H1 (cell line): ENCODE results near the gene NELFB. TPM values are rescaled to one million over a fixed set of nuclear protein-coding genes. Genes with fewer than 3 reads are reported as not detected.

Source experiments
- CTCF ChIA-PET: fragments of 300-600 bp; sonication (Branson Sonifier 250); formaldehyde crosslinking; loops from one replicate; lab custom pipeline; 2021; ENCODE audit not compliant: partially characterized antibody; lab: Charles Lee
- POLR2A ChIA-PET: fragments of 300-600 bp; sonication (Branson Sonifier 250); formaldehyde crosslinking; loops from one replicate; lab custom pipeline; 2021; ENCODE audit warnings: inconsistent platforms; ENCODE audit not compliant: partially characterized antibody; lab: Charles Lee
- DNase-seq, 2 experiments: peaks; one replicate each; pipeline versions ENCODE4 v3.0.0 to v3.0.0-alpha.2; 2010 to 2022; ENCODE audit warnings: low spot score in 2 of 2, low read depth in 1 of 2, mixed read lengths in 1 of 2
- FAIRE-seq: peaks from 2 replicates; lab custom pipeline; 2011; peaks lifted over from hg19 to GRCh38; lab: Jason Lieb, UNC
- H2AFZ ChIP-seq: 2 replicates; pipeline ENCODE4 v1.8.1; 2012; ENCODE audit warnings: low read length, inconsistent platforms
- H2AK5ac ChIP-seq: 2 replicates; pipeline ENCODE4 v1.6.1; 2013; ENCODE audit warnings: low read depth, low read length
- H2BK120ac ChIP-seq: replicated peaks from 2 replicates; pipeline ENCODE3; 2013; ENCODE audit warnings: low read depth, low read length, inconsistent platforms
- H2BK12ac ChIP-seq: 2 replicates; pipeline ENCODE4 v1.6.1; 2013; ENCODE audit warnings: low read depth, low read length
- H2BK15ac ChIP-seq: 2 replicates; pipeline ENCODE4 v1.6.1; 2013; ENCODE audit warnings: low read length
- H2BK20ac ChIP-seq: 2 replicates; pipeline ENCODE4 v1.6.1; 2013; ENCODE audit warnings: low read length
- H2BK5ac ChIP-seq: 2 replicates; pipeline ENCODE4 v1.6.1; 2013; ENCODE audit warnings: low read depth, low read length
- H3K14ac ChIP-seq: 2 replicates; pipeline ENCODE4 v1.6.1; 2013; ENCODE audit warnings: inconsistent platforms; ENCODE audit not compliant: insufficient read length
- H3K18ac ChIP-seq: 2 replicates; pipeline ENCODE4 v1.6.1; 2013; ENCODE audit warnings: low read length; ENCODE audit errors: extremely low read depth
- H3K23ac ChIP-seq: 2 replicates; pipeline ENCODE4 v1.6.1; 2013; ENCODE audit warnings: inconsistent platforms; ENCODE audit not compliant: insufficient read length
- H3K23me2 ChIP-seq: 2 replicates; pipeline ENCODE4 v1.6.1; 2013; ENCODE audit warnings: low read depth, low read length
- H3K27ac ChIP-seq: 2 replicates; pipeline ENCODE4 v1.6.1; 2011; ENCODE audit warnings: low read depth, low read length, inconsistent platforms
- H3K27me3 ChIP-seq, 4 experiments: replicated peaks in 1 of 4; 1 replicate in 1 of 4; 2 replicates in 3 of 4; pipeline versions ENCODE4 v1.6.1 to v1.8.1; 2011 to 2013; ENCODE audit warnings: low read length in 3 of 4, mild to moderate bottlenecking in 3 of 4, inconsistent platforms in 2 of 4, mixed read lengths in 2 of 4, moderate library complexity in 1 of 4; ENCODE audit not compliant: control insufficient read depth in 3 of 4, insufficient read depth in 3 of 4; ENCODE audit errors: extremely low read depth in 1 of 4
- H3K36me3 ChIP-seq, 4 experiments: 2 replicates each; pipeline versions ENCODE4 v1.6.1 to v1.8.1; 2011 to 2013; ENCODE audit warnings: mild to moderate bottlenecking in 4 of 4, low read length in 3 of 4, moderate library complexity in 2 of 4, control low read depth in 1 of 4, inconsistent platforms in 1 of 4; ENCODE audit not compliant: insufficient read depth in 4 of 4, control insufficient read depth in 2 of 4
- H3K4ac ChIP-seq: replicated peaks from 2 replicates; pipeline ENCODE3; 2013; ENCODE audit warnings: low read length, low read depth, mixed read lengths, inconsistent platforms; ENCODE audit not compliant: insufficient read length
- H3K4me1 ChIP-seq, 4 experiments: replicated peaks in 1 of 4; 1 replicate in 1 of 4; 2 replicates in 3 of 4; pipeline versions ENCODE4 v1.6.1 to v1.8.1; 2011 to 2013; ENCODE audit warnings: low read length in 3 of 4, inconsistent platforms in 2 of 4, mixed read lengths in 1 of 4; ENCODE audit not compliant: insufficient read depth in 4 of 4, control insufficient read depth in 3 of 4
- H3K4me2 ChIP-seq, 2 experiments: 2 replicates each; pipeline versions ENCODE4 v1.6.1 to v1.8.1; 2011 to 2013; ENCODE audit warnings: low read depth in 2 of 2, low read length in 2 of 2, control low read depth in 1 of 2, inconsistent platforms in 1 of 2, mild to moderate bottlenecking in 1 of 2; ENCODE audit not compliant: insufficient read depth in 1 of 2
- H3K4me3 ChIP-seq, 4 experiments: fragments of 200-600, 300-600 bp in 1 of 4; sonication (generic), shearing (Covaris generic), sonication (Bioruptor Twin) in 1 of 4; 2 replicates each; pipeline versions ENCODE4 v1.5.1 to v1.8.1; 2011 to 2016; ENCODE audit warnings: low read length in 4 of 4, low read depth in 3 of 4, control low read depth in 2 of 4, inconsistent platforms in 2 of 4, mild to moderate bottlenecking in 2 of 4, mixed read lengths in 1 of 4, moderate library complexity in 1 of 4; ENCODE audit not compliant: insufficient read depth in 2 of 4; ENCODE audit errors: extremely low read depth in 1 of 4
- H3K56ac ChIP-seq: replicated peaks from 2 replicates; pipeline ENCODE3; 2013; ENCODE audit warnings: low read depth, mild to moderate bottlenecking, mixed read lengths, low read length, inconsistent platforms; ENCODE audit not compliant: insufficient read length
- H3K79me1 ChIP-seq: 2 replicates; pipeline ENCODE4 v1.6.1; 2013; ENCODE audit warnings: low read depth, low read length, control low read depth
- H3K79me2 ChIP-seq, 2 experiments: 2 replicates each; pipeline versions ENCODE4 v1.6.1 to v1.8.1; 2012 to 2013; ENCODE audit warnings: low read length in 2 of 2, mild to moderate bottlenecking in 2 of 2, inconsistent platforms in 1 of 2; ENCODE audit not compliant: insufficient read depth in 2 of 2, control insufficient read depth in 1 of 2
- H3K9ac ChIP-seq, 4 experiments: replicated peaks in 1 of 4; 1 replicate in 1 of 4; 2 replicates in 3 of 4; pipeline versions ENCODE4 v1.6.1 to v1.8.1; 2011 to 2013; ENCODE audit warnings: low read depth in 3 of 4, low read length in 3 of 4, control low read depth in 2 of 4, mild to moderate bottlenecking in 2 of 4, moderate library complexity in 2 of 4, inconsistent platforms in 1 of 4; ENCODE audit errors: extremely low read depth in 1 of 4
- H3K9me3 ChIP-seq, 2 experiments: 2 replicates each; pipeline versions ENCODE4 v1.6.1 to v1.8.1; 2012 to 2013; ENCODE audit warnings: mild to moderate bottlenecking in 2 of 2, moderate library complexity in 2 of 2, control low read depth in 1 of 2, inconsistent platforms in 1 of 2, low read depth in 1 of 2, low read length in 1 of 2, mixed read lengths in 1 of 2; ENCODE audit not compliant: insufficient read depth in 2 of 2
- H4K20me1 ChIP-seq, 2 experiments: replicated peaks in 1 of 2; 2 replicates each; pipeline versions ENCODE3 to v1.8.1; 2011 to 2013; ENCODE audit warnings: inconsistent platforms in 2 of 2, low read length in 2 of 2, mild to moderate bottlenecking in 1 of 2; ENCODE audit not compliant: insufficient read depth in 2 of 2, control insufficient read depth in 1 of 2
- H4K5ac ChIP-seq: 2 replicates; pipeline ENCODE4 v1.6.1; 2013; ENCODE audit warnings: low read length, low read depth, mixed read lengths, inconsistent platforms; ENCODE audit not compliant: insufficient read length
- H4K8ac ChIP-seq: 2 replicates; pipeline ENCODE4 v1.8.0; 2013; ENCODE audit warnings: mild to moderate bottlenecking, moderate library complexity, low read length, inconsistent platforms; ENCODE audit not compliant: insufficient read depth; ENCODE audit errors: extremely low read depth
- H4K91ac ChIP-seq: replicated peaks from 2 replicates; pipeline ENCODE3; 2013; ENCODE audit warnings: low read length, mixed read lengths, inconsistent platforms; ENCODE audit not compliant: insufficient read length
- CHD1 ChIP-seq: IDR thresholded peaks from 2 replicates; pipeline ENCODE4 v1.6.1; 2012; ENCODE audit warnings: low read depth, low read length, improper control_type of control experiment
- FOSL1 ChIP-seq: IDR thresholded peaks from 2 replicates; pipeline ENCODE4 v1.6.1; 2011; ENCODE audit warnings: mild to moderate bottlenecking, low read depth, low read length, moderate library complexity; ENCODE audit not compliant: insufficient read depth
- JUN ChIP-seq: IDR thresholded peaks from 2 replicates; pipeline ENCODE4 v1.6.1; 2011; ENCODE audit warnings: low read depth, mild to moderate bottlenecking, improper control_type of control experiment, low read length
- KDM5A ChIP-seq: fragments of 200-600 bp; IDR thresholded peaks from 2 replicates; pipeline ENCODE4 v1.7.1; 2012; ENCODE audit warnings: mild to moderate bottlenecking, low read length, inconsistent platforms, mixed read lengths
- RAD21 ChIP-seq, 2 experiments: IDR thresholded peaks in 1 of 2; conservative IDR thresholded peaks in 1 of 2; 2 replicates each; pipeline ENCODE4 v1.6.1; 2011; ENCODE audit warnings: low read depth in 2 of 2, low read length in 2 of 2, improper control_type of control experiment in 1 of 2, inconsistent platforms in 1 of 2, mild to moderate bottlenecking in 1 of 2, moderate library complexity in 1 of 2
- SIX5 ChIP-seq: IDR thresholded peaks from 2 replicates; pipeline ENCODE4 v1.6.1; 2011; ENCODE audit warnings: mild to moderate bottlenecking, low read depth, low read length
- SP1 ChIP-seq: IDR thresholded peaks from 2 replicates; pipeline ENCODE4 v1.6.1; 2011; ENCODE audit warnings: low read depth, low read length
- SUZ12 ChIP-seq: fragments of 200-600 bp; sonication (generic); IDR thresholded peaks from 2 replicates; pipeline ENCODE4 v1.6.1; 2012; ENCODE audit warnings: mild to moderate bottlenecking, inconsistent platforms, low read length, moderate library complexity, mixed read lengths
- TBP ChIP-seq: IDR thresholded peaks from 2 replicates; pipeline ENCODE4 v1.6.1; 2011; ENCODE audit warnings: low read depth, low read length, improper control_type of control experiment
- ZNF274 ChIP-seq: IDR thresholded peaks from 2 replicates; pipeline ENCODE4 v1.7.0; 2012; ENCODE audit warnings: low read length, borderline replicate concordance; ENCODE audit errors: extremely low read depth
- WGBS, 2 experiments: shearing (Covaris generic) in 1 of 2; methylation state at CpG; one replicate each; pipeline versions ENCODE4 v1.1.6 to v1.1.7; 2013 to 2015; ENCODE audit warnings: low lambda C conversion rate in 2 of 2, mixed read lengths in 2 of 2, inconsistent platforms in 1 of 2, low coverage in 1 of 2, missing lambda C conversion rate in 1 of 2; ENCODE audit not compliant: insufficient replicate concordance in 2 of 2, insufficient coverage in 1 of 2, insufficient read length in 1 of 2; ENCODE audit errors: extremely low coverage in 1 of 2, missing lambda C conversion rate in 1 of 2; 5-methylcytosine and 5-hydroxymethylcytosine counted together
- polyA plus RNA-seq, 7 experiments: library from polyadenylated mRNA; depleted of rRNA in 3 of 7; stranded (reverse) in 5 of 7; unstranded in 2 of 7; fragments of >200 nt in 5 of 7; fragments of 200-250 nt in 2 of 7; gene quantifications; 1 replicate in 5 of 7; 2 replicates in 1 of 7; 4 replicates in 1 of 7; pipeline versions ENCODE4 v1.2.1 to v1.2.3, GENCODE V29; 2011 to 2013; ENCODE audit warnings: missing spikeins in 2 of 7, mixed read lengths in 2 of 7
- total RNA-seq: library from RNA; stranded (reverse); fragmentation: NEBNext Ultra II Directional; extraction: Animal tissue kit (Norgen Biotek cat#: 25700); gene quantifications from 2 replicates; pipeline ENCODE4 v1.2.1, GENCODE V29; 2021

NELFB gene
- total and polyA plus RNA-seq, 2 of the 8 experiments (the other 6 are each of a cell fraction or from before 2014, with no cell fraction given), result 57.6 to 78.0 TPM

DNA sequence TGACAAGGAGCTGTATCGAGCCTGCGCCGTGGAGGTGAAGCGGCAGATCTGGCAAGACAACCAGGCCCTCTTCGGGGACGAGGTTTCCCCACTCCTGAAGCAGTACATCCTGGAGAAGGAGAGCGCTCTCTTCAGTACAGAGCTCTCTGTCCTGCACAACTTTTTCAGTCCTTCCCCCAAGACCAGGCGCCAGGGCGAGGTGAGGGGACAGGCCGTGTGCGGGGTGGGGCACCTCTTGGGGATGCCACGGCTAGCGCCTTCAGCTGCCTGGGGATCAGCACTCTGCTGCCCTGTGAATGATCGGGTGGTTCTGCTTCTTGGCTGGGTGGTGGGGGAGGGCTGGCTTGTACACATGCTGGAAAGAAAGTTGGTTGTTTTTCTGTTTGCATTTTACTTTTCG, 1.7 kb downstream of the NELFB start:
- H3K27me3 ChIP-seq, result peaks cover 0 to 7% (median 0%) of the 10 kb centered on the region in 4 experiments; a peak in 2 of 7 replicates
- H2BK20ac ChIP-seq, result no peak overlapping the region
- H2AK5ac ChIP-seq, result no peak overlapping the region
- H4K5ac ChIP-seq, result no peak overlapping the region
- H3K4me3 ChIP-seq, result no peak overlapping the region
- no peak overlapping the region for H3K4ac ChIP-seq
- WGBS, 2 experiments, result 97% methylated on average over 15 of the region's 15 CpGs; no CpG with 5 or more reads in 1 of the 2 experiments
- no peak overlapping the region; a peak in 1 of 4 replicates for H3K4me2 ChIP-seq
- H3K23me2 ChIP-seq, result peaks cover 14% of the 10 kb centered on the region; the same call in 1 of the 2 replicates
- no peak overlapping the region for H2AFZ ChIP-seq
- H3K9me3 ChIP-seq, result no peaks in the 10 kb centered on the region
- no peak overlapping the region for H3K9ac ChIP-seq
- H2BK12ac ChIP-seq, result no peak overlapping the region
- no peak overlapping the region for H3K14ac ChIP-seq
- no peak overlapping the region for H2BK15ac ChIP-seq
- H4K8ac ChIP-seq, result no peak overlapping the region
- no peak overlapping the region for H4K91ac ChIP-seq
- H3K56ac ChIP-seq, result no peak overlapping the region
- FAIRE-seq, result no peak
- peaks cover 3 to 17% (median 12%) of the 10 kb centered on the region in 4 experiments; a peak in 6 of 8 replicates for H3K36me3 ChIP-seq
- no peak overlapping the region for H2BK120ac ChIP-seq
- CTCF ChIA-PET, result interaction anchor here (1.0 to 4.7 kb wide), 11 partner anchors 9 to 231 kb away, joined by 3 to 13 read pairs (median 4); partner anchors contain the start of genes ABCA2 and RNF224
- H4K20me1 ChIP-seq, result peaks cover 0 to 4% of the 10 kb centered on the region in 2 experiments
- TF ChIP-seq SIX5 (no peak), TBP (no peak), FOSL1 (no peak), CHD1 (no peak), SP1 (no peak), JUN (no peak), KDM5A (no peak), RAD21 (IDR thresholded peaks at IDR 0.05 in 1 of 2, conservative IDR thresholded peaks at IDR 0.05 in 1 of 2; ENCODE audit: low read depth in 2 of 2, low read length in 2 of 2) (no peak), SUZ12 (no peak), ZNF274 (no peak)
- no peak overlapping the region for H3K27ac ChIP-seq
- no peak overlapping the region for H3K18ac ChIP-seq
- no peak overlapping the region for H2BK5ac ChIP-seq
- POLR2A ChIA-PET, result interaction anchor here (0.7 to 69.9 kb wide), 5 partner anchors 0 to 59 kb away, joined by 3 to 1462 read pairs (median 5); partner anchors contain the start of genes CYSRT1, NDOR1, NELFB and RNF208
- peaks cover 0 to 13% of the 10 kb centered on the region in 2 experiments; a peak in 2 of 4 replicates for H3K79me2 ChIP-seq
- H3K23ac ChIP-seq, result no peak overlapping the region
- peaks cover 9% of the 10 kb centered on the region for H3K79me1 ChIP-seq
- H3K4me1 ChIP-seq, result peaks cover 0 to 19% (median 15%) of the 10 kb centered on the region in 4 experiments; a peak in 5 of 7 replicates
- DNase-seq, result no peak
